ENCODE measurements around the gene ALDH5A1. TPM values are rescaled to one million over a fixed set of nuclear protein-coding genes. Genes with fewer than 3 reads are reported as not detected.

Gene ALDH5A1
- total RNA-seq, 1 experiment from 2014 or later, result 0.66 TPM

- DNase-seq (ENCODE audit: low read depth in 1 of 2, low spot score in 2 of 2), result peak; percentile 34 to 62
Measured at GRCh38 chr6:24581084-24581669, 86.4 kb downstream of the ALDH5A1 start.

GRCh38 chr6:24583463-24584381 is 89.0 kb downstream of the ALDH5A1 start:
- Histone ChIP-seq H3K27ac (no peak overlapping the region), H3K9me3 (replicated peaks) (no peaks in the 10 kb centered on the region), H3K4me1 (replicated peaks) (no peaks in the 10 kb centered on the region), H3K27me3 (replicated peaks) (peaks cover 2% of the 10 kb centered on the region; the same call in 1 of the 2 replicates), H3K36me3 (no peaks in the 10 kb centered on the region), H3K4me3 (no peak overlapping the region)
- DNase-seq (ENCODE audit: low read depth in 1 of 2, low spot score in 2 of 2), result peak; percentile 25 to 51

More at GRCh38 chr6:24581084-24581669, 86.4 kb downstream of the ALDH5A1 start:
- H3K9me3 ChIP-seq (replicated peaks), result no peaks in the 10 kb centered on the region
- H3K27ac ChIP-seq, result no peak overlapping the region
- H3K27me3 ChIP-seq (replicated peaks), result peaks cover 4% of the 10 kb centered on the region; the same call in 1 of the 2 replicates
- no peaks in the 10 kb centered on the region for H3K4me1 ChIP-seq (replicated peaks)
- no peak overlapping the region for H3K4me3 ChIP-seq
- no peaks in the 10 kb centered on the region for H3K36me3 ChIP-seq

GRCh38 chr6:24584382-24584720 is 89.6 kb downstream of the ALDH5A1 start:
- no peaks in the 10 kb centered on the region for H3K36me3 ChIP-seq
- H3K9me3 ChIP-seq (replicated peaks), result no peaks in the 10 kb centered on the region
- H3K27ac ChIP-seq, result no peak overlapping the region
- no peaks in the 10 kb centered on the region for H3K4me1 ChIP-seq (replicated peaks)
- H3K27me3 ChIP-seq (replicated peaks), result no peaks in the 10 kb centered on the region
- DNase-seq (ENCODE audit: low read depth in 1 of 2, low spot score in 2 of 2), result no peak
- H3K4me3 ChIP-seq, result no peak overlapping the region

Other genes starting within 250 kb of the ALDH5A1 start
- gene DCDC2, start 136.9 kb upstream of the ALDH5A1 start, total RNA-seq (2014; rRNA removed; shearing (Covaris generic)), result 0.08 TPM in 1 of 2 replicates, not detected in the other
- gene MRS2, start 92.0 kb upstream of the ALDH5A1 start, total RNA-seq (2014; rRNA removed; shearing (Covaris generic)), result 26.6 and 29.4 TPM in 2 replicates
- 0.34 and 0.74 TPM in 2 replicates for gene GPLD1, start 5.4 kb upstream of the ALDH5A1 start, total RNA-seq (2014; rRNA removed; shearing (Covaris generic))
- gene KIAA0319, start 151.2 kb downstream of the ALDH5A1 start, total RNA-seq (2014; rRNA removed; shearing (Covaris generic)), result not detected in 2 replicates
- gene TDP2, start 171.9 kb downstream of the ALDH5A1 start, total RNA-seq (2014; rRNA removed; shearing (Covaris generic)), result 23.4 and 23.6 TPM in 2 replicates
- gene ACOT13, start 172.1 kb downstream of the ALDH5A1 start, total RNA-seq (2014; rRNA removed; shearing (Covaris generic)), result 7.5 and 10.6 TPM in 2 replicates
- 94.4 and 124 TPM in 2 replicates for gene C6orf62, start 224.2 kb downstream of the ALDH5A1 start, total RNA-seq (2014; rRNA removed; shearing (Covaris generic))

Data from SJSA1 (cell line).